Occipital lobe (tissue), 2 donors: Measurements from ENCODE around the gene CCR9. TPM values are rescaled to one million over a fixed set of nuclear protein-coding genes. Genes with fewer than 3 reads are reported as not detected.

ENCODE experiments used
- DNase-seq: peaks from one replicate; lab custom pipeline; 2025; lab: John Stamatoyannopoulos, UW
- total RNA-seq: library from RNA; depleted of rRNA; stranded (reverse); fragments of >200 nt; gene quantifications from one replicate; pipeline ENCODE4 v1.2.3, GENCODE V29; 2014

Gene CCR9
- total RNA-seq, 1 donor from 2014 or later = 0.16 TPM

DNA sequence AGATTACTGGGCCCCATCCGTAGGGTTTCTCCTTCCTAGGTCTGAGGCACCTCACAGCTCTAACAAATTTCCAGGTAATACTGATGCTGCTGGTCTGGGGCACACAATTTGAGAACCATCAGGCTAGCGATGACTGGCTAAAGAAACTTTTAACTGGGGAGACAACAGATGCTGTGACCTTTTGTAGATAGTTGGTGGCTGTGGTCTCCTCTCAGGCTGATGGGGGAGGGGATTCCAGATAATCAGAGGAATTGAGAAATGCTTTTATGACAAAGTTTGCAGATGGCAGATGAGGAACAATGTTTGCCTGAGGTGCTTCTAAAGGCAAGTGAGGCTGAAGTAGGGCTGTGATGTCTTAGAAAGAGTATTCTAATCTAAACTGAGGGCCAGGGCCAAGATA, 13.8 kb upstream of the CCR9 start:
- DNase-seq = no peak

DNA sequence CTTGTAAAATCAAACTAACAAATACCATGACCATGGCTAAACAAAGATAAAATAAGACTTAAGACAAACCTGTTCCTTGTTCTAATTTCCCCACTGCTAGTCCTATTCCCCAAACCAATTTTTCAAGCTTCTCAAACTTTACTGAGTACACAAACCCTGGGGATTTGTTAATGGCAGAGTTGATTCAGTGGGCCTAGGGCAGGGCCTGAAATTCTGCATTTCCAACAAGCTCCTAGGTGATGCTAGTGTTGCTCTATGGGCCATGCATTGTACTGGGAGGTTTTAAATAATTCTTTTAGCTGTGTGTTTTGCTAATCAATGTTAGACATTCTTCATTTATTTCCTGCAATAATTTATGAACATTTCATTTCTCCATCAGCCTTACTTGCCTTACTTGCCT, 13.3 kb upstream of the CCR9 start:
- DNase-seq = no peak

DNA sequence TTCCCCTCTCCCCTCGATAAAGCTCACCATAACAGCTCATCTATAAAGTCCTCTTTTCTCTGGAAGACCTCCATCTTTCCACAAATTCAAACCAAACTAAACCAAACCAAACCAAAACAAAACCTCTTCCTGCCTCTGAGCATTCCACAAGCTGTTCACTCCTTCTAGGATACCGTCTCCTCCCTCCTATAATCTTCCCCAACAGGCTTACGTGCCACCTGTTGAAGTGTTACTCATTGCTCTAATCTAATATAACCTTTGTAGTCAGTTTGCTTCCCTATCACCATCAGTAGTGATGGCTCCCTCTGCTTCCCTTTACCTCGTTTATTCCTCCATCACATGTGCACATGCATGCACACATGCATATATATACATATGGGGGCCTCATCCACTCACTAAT, 12.7 kb upstream of the CCR9 start:
- DNase-seq = no peak

DNA sequence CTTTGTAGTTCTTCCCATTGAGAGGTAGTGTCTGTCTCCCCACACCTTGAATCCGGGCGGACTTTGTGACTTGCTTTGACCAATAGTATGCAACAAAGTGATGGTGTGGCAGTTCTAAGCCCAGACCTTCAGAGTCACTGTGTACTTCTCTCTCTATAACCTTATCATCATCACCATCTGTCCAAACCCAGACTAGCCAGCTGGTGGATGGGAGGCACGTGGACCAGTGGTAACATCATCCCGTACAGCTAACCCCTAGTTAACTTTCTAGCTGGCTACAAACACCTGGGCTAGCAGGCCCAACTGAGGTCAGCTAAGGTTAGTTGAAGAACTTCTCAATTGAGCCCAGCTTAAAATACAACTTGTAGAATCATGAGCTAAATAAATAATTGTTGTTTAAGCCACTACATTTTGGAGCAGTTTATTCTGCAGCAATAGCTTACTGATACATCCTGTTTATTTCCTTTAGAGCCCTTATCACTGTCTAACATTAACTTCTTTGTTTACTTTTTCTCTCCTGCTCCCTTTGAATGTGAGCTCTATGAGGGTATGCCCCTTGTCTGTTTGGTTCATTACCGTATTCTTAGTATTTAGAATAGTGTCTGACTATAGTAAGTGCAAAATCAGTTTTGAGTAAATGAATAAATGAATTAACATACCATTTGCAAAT, 11.5 kb upstream of the CCR9 start:
- DNase-seq = no peak

DNA sequence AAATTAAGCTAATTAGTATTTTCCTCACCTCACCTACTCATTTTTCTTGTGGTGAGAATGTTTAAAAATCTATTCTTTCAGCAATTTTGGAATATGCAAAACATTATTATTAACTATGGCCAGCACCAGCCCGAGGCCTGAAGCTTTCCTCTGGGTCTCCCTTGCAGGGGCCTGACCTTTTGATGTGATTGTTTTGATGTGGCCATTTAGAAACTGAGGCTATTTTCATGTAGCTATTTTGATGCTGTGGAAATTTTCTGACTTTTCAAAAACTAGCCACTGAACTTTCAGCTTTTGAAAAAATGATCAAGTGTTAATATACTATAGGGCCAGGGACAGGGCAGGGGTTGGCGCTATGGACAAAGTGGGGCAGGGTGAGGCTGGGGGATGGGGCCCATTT, 8.2 kb upstream of the CCR9 start:
- no peak for DNase-seq

DNA sequence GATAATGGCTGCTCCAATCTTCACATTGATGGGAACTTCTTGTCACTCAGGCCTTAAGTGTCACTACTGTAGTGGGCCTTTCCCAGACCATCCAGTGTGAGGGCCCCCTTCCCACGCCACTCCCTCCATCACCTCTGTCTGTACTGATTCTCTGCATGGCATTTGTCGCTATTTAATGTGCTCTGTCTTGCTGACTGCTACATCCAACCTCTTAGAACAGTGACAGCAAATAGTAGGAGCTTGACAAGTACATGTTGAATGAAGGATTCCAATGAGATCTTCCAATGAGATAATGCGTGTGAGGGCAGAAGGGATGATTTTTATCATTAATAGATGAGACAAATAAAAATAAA, 5.6 kb upstream of the CCR9 start:
- DNase-seq = no peak

DNA sequence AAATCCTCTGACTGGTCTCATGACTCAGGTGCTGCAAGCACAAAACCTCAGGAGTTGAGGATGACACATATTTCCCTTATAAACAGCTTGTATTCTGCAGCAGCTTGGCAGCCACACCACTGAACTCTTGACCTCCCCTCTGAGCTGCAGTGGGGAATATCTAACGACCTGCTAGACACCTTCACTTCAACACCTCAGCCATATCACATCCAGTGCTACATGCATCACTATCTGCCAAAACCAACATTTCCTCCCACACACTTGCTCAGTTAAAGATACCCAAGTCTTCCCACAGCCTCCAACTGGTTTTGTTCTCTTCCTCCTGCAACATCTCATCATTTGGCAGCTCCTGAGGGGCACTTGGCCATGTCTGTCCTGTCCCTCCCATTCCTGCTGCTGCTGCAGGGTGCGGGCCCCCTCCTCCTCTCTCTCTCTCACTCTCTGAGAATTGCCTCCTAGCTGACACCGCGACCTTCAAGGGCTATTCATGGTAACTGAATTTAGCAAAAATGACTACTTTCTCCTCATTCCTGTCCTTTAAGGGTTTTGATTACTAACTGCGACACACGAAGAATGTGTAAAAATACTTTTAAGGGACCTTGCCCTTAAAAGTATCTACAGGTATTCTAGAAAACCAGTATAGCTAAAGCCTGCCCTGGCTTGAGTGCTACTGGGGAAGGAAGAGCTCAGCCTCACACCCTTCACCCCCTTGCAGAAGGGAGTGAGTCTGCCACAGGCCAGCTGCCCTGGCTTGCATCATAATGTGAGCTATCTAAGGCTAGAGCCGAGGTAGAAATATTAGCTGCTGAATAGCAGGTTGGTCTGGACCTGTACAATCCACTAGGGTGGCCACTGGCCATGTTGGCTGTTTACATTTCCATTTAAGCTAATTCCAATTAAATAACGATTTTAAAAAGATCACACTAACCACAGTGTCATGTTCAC, 5.0 kb upstream of the CCR9 start:
- DNase-seq = peak; percentile 22

DNA sequence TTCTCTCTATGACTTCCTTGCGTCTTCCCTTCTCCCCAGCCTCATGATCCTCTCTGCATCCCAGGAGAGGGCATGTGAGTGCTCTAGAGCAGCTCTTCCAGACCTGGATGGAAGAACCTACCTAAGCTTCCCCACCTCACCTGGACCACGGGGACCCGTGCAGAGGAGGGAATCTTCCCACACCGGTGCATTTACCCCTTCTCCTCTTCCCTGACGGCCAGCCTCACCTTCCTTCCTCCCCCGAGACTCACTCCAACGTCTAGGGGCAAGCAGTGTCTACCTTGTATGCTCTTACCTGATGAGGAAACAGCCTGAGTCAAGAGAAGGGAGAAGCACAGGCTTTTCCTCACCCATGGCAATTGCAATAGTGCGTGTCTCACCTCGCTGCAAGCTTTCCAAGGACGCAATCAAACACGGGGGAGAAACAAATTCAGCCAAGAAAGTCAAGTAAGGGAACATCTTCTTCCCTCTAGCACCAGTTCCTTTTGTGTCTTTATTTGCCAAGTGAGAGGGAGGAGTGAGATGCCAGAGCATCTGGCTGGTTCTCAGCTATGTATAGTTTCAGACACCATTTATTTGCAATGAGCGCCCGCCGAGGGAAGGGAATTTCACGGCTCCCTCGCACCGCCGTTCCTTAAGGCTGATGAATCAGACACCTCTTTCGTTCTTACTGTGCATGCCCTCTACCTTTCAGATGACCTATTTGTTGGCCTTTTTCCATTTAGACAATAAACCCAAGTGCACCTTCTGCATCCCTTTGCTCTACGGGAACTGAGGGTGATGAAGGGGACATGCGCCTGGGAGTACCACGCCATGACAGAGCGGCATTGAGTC, 1.8 kb upstream of the CCR9 start:
- DNase-seq = peak; percentile 65

DNA sequence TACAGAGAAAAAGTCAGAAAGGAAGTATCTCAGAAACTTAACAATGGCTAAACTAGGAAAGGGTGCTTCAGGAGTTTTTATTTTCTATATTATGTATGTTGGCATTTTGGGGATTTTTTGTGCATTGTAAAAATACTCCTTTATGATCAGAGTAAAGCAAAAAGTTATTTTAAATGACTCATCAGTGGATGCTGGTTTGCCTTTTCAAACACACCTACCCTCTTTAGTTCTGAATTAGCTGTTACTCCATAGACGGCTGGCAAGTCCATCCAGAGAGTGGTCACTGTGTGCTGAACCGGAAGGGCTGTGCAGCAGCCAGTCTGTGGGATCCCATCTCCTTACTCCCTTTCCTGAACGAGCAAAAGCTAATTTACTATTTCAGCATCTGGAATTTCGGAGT, 942 bp downstream of the CCR9 start:
- DNase-seq = no peak

DNA sequence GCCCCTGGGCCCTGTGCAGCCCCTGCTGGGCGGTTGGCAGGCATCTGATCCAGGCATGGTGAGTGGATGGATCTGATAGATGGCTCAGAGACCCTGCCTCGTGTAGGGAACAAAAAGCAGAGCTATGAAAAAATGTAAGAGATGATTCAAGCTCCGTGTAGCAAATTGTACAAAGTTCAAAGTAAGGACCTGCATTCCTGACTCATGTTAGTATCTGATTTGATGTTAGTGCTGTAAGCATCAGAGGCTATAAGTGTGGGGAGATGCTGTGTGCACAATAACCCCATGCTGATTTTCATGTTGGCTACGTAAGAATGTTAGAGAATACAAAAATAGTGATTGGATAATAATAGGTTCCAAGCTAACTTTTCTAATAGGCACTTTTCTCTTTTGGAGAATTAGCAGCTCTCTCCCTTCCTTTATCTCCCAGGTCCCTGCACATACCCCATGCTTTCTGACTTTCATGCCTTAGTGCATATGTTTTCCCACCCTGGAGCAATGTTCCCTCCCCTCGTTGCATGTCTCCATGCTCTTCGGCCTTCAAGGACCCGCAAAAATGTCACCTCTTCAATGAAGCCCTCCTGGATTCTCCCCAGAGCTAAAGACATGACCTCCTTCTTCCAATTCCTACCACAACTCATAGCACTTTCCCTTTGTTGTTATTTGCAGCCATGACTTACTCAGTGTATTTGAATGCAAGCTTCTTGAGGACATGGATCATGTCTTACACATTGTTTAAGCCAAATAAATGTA, 1.6 kb downstream of the CCR9 start:
- DNase-seq = no peak

DNA sequence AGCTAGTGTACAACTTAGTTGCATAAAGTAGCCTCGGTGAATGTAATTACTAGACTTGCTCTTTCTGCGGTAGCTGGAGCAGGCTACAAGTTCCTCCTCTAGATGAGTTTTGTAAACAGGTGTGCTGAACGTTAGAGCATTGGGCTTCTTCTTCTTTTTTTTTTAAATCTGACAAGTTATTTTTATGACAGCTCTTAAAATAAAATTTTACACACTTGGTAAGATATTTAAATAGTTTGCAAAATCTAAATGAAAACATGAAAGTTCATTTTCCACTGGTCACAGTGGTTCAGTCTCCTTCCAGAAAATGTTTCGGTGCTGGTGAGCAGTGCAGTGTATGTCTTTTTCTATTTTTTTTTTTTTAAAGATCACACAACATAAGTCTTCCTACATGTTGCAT, 3.0 kb downstream of the CCR9 start:
- DNase-seq = no peak

DNA sequence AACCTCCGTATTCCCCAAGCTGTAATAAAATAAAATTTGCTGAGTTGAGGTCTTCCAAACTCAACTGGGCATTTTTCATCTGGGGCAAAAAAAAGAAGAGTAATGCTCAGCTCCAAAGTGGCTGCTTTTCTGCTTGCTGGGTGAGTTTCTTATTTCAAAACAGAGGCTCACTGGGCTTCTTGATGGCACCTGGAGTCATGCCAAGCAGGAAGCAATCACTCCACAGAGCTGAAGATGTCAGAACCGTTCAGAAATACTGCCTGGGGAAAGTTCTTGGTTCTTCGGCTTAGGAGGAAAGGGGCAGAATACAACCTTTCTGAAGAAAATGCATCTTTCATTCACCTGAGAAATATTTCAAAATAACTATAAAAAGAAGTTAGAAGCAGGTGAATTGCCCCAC, 4.1 kb downstream of the CCR9 start:
- DNase-seq = no peak

DNA sequence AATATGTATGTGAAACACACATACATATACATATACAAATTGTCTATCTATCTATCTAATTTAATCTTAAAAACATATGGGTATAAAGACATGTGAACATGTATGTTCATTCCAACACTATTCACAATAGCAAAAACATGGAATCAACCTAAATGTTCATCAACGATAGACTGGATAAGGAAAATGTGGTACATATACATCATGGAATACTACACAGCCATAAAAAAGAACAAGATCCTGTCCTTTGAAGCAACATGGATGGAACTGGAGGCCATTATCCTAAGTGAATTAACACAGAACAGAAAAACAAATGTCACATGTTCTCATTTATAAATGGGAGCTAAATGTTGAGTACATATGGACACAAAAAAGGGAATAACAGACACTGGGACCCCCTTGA, 5.8 kb downstream of the CCR9 start:
- no peak for DNase-seq

DNA sequence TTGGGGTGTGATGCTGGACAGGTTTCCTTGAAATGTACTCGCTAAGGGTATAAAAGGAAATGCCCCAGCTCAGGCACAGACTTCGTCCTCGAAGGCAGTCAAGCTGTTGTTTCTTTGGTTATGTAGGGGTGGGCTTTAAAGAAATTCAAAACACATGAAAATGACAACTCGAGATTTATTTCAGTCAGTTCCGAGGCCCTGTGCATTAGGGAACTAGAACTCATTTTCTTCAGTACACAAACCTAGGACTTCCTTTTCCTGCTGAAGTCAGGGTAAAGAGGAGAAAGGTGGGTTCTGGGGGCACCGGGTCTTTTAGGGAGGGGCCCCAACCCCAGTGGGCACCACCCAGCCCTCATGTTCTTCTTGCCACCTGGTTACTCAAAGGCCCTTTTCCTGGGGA, 7.7 kb downstream of the CCR9 start:
- no peak for DNase-seq

DNA sequence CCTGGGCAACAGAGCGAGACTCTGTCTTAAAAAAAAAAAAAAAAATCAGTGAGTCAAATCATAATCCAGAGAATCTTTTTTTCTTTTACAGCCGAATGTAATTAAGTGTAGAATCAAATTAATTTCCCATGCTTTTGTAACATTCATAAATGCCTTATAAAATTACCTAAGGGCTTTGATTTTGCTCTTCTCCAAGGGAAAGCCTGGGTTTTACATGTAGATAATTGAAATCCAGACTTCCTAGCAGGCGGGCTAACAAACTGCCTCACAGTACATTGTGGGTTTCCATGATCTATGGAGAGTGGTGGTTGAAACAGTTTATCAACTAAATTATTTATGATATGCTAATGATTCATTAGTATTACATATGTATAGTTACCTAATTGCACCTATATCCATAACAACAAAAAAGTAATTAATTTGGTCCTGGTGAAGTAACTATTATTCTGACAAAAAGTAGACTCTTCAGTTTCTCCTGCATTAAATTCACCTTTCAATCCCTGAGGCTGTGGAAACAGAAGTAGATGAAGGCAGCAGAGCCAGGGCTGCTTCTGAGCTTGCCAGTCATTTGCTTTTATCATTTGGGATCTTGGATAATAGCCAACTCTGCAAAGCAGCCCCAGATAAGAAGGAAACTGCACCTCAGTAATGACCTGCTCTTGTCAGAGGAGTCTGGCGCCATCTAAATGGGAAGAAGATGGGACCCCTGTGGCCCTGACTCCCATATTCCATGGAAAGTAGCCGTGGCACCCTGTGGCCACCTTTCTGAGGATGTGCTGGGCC, 9.5 kb downstream of the CCR9 start:
- no peak for DNase-seq

DNA sequence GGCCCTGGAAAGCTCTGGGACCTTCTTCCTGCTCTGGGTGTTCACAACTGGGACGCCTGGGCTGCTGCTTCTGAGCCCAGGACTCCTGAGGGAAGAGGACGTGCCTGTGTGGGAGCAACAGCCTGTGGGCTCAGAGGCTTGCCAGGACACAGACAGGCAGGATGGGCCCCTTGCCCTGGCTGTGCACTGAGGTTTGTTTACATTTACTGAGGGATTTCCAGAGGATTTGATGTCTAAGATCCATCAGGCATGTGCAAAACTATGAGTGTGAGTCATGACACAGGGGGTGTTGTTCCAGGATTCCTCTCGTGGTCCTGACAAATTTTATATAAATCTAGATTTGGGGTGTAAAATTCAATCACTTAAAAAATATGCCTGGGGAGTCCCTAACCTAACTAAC, 10.6 kb downstream of the CCR9 start:
- DNase-seq = no peak

DNA sequence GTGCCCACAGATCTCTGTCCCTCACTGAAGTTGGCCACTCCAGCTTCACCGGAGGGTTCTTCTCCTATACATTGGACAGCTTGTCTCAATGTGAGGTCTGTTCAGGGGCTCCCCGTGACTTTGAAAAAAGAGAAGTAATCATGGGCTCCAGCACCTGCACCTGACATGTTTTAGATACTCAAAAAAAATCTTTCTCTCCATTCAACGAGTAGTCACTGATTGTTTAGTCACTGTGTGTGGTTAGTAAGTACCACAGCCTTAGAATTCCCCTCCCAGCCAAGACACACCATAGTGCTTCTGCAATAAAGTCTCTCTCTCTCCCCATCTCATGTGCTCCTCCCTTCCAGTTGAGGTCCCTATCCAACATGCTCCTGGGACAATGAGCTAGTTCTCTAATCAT, 18.6 kb downstream of the CCR9 start:
- DNase-seq = no peak

DNA sequence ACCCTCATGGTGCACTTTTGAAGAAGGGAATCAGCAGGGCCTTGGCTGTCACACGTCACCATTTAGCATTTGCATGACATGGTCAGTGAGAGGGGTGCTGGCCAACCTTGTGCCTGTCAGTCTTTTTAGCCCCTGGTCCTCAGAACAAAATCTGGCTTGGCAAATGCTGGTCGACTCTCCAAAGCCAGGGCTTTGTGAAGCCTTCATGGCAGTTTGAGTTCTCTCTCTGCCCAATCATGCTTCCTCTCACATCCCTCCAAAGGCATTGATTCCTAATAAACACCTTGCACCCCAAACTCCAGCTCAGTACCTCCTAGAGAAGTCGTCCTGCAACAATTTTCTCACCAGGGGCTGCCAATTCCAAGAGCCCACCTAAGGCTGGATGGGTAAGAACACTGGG, 19.4 kb downstream of the CCR9 start:
- DNase-seq = no peak

DNA sequence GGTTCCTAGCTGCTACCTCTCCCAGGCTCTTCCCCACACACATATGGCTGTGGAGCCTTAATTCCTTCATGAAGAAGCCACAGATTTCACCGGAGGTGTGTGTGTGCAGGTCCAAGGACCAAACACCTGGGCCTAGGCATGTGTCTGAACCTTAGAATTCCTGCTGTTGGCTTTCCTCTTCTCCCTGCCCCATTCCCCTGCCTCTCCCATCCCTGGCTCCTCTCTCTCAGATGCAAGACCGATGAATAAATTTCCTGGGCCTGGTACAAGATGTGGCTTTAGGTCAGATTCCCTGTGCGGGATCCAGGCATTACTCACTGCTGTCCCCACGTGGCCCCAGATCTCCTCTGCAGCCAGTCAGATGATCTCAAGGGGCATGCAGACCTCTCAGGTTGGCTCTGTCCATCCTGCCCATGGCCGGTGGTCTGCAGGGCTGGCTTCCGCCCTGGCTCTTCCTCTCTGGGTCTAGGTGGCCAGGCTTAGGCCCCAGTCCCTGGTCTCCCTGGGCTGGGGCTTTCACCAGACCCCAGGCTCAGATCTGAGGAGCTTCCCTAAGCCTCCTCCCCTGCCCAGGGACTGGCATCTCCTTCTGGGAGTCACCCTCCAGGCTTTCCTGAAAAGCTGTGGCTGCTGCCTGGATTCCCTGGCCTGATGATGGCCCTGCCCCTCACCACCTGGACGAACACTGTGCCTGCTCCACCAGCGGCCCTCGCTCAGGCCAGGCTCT, 20.5 kb downstream of the CCR9 start:
- no peak for DNase-seq
